Measurements from ENCODE around the gene NEMP1. TPM values are rescaled to one million over a fixed set of nuclear protein-coding genes. Genes with fewer than 3 reads are reported as not detected.

NEMP1 gene
- total and polyA plus RNA-seq, 4 experiments from 2014 or later: 4.6 to 27.2 (median 16.8) TPM

- Mint-ChIP-seq H3K4me3 (no peak overlapping the region), H3K36me3 (no peaks in the 10 kb centered on the region), H3K27ac (no peak overlapping the region), H3K27me3 (peaks cover 2 to 3% of the 10 kb centered on the region in 2 donors), H3K4me1 (peaks cover 0 to 2% (median under 1%) of the 10 kb centered on the region in 4 donors), H3K9me3 (no peaks in the 10 kb centered on the region)
- Histone ChIP-seq H3K27me3 (ENCODE audit: insufficient read depth, low read length) (no peaks in the 10 kb centered on the region), H3K36me3 (ENCODE audit: insufficient read depth, low read length) (no peaks in the 10 kb centered on the region), H3K4me3 (ENCODE audit: low read length in 2 of 2) (no peak overlapping the region), H3K4me1 (ENCODE audit: insufficient read depth, low read length) (no peaks in the 10 kb centered on the region), H3K27ac (ENCODE audit: low read depth, low read length) (no peak overlapping the region), H3K9me3 (ENCODE audit: control insufficient read depth in 1 of 2, low read length in 2 of 2) (no peaks in the 10 kb centered on the region)
- intact Hi-C loops (cut with micrococcal nuclease): no loop called here
- DNase-seq: no peak
- CTCF ChIA-PET (ENCODE audit: partially characterized antibody): interaction anchor here (1.1 to 1.6 kb wide), 2 partner anchors 8 to 28 kb away, joined by 3 to 4 read pairs; no protein-coding TSS in a partner anchor
- POLR2A ChIA-PET (ENCODE audit: partially characterized antibody): interaction anchor here (0.8 kb wide), 1 partner anchor 28 kb away, joined by 3 read pairs; no protein-coding TSS in a partner anchor
These were observed 37.8 kb downstream of the NEMP1 start for GRCh38 chr12:57040750-57041149.

- H3K27ac Mint-ChIP-seq: peak overlapping the region in 1 of 7 donors; percentile 17
These were observed 38.4 kb downstream of the NEMP1 start for GRCh38 chr12:57040211-57040610.

GRCh38 chr12:57039016-57039798 lies 39.4 kb downstream of the NEMP1 start:
- POLR2A ChIA-PET (ENCODE audit: partially characterized antibody): no interaction called here
- CTCF ChIA-PET (ENCODE audit: partially characterized antibody): interaction anchor here (1.3 to 1.6 kb wide), 2 partner anchors 9 to 31 kb away, joined by 3 to 4 read pairs; no protein-coding TSS in a partner anchor
- H3K4me3 Mint-ChIP-seq: no peak overlapping the region
- no peaks in the 10 kb centered on the region for H3K36me3 Mint-ChIP-seq
- Histone ChIP-seq H3K4me1 (ENCODE audit: insufficient read depth, low read length) (no peaks in the 10 kb centered on the region), H3K36me3 (ENCODE audit: insufficient read depth, low read length) (no peaks in the 10 kb centered on the region), H3K9me3 (ENCODE audit: control insufficient read depth in 1 of 2, low read length in 2 of 2) (no peaks in the 10 kb centered on the region), H3K27ac (ENCODE audit: low read depth, low read length) (no peak overlapping the region), H3K4me3 (ENCODE audit: low read length in 2 of 2) (no peak overlapping the region), H3K27me3 (ENCODE audit: insufficient read depth, low read length) (no peaks in the 10 kb centered on the region)
- H3K27ac Mint-ChIP-seq: peak overlapping the region in 1 of 7 donors; percentile 2
- H3K9me3 Mint-ChIP-seq: no peaks in the 10 kb centered on the region
- peaks cover 0 to 2% (median 0%) of the 10 kb centered on the region in 4 donors for H3K4me1 Mint-ChIP-seq
- DNase-seq: no peak
- intact Hi-C loops (cut with micrococcal nuclease): no loop called here
- peaks cover 3 to 4% of the 10 kb centered on the region in 2 donors for H3K27me3 Mint-ChIP-seq

More at GRCh38 chr12:57040211-57040610, 38.4 kb downstream of the NEMP1 start:
- no peaks in the 10 kb centered on the region for H3K9me3 ChIP-seq (ENCODE audit: control insufficient read depth in 1 of 2, low read length in 2 of 2)
- no peaks in the 10 kb centered on the region for H3K4me1 ChIP-seq (ENCODE audit: insufficient read depth, low read length)
- H3K4me1 Mint-ChIP-seq: peaks cover 0 to 2% (median 0%) of the 10 kb centered on the region in 4 donors
- DNase-seq: no peak
- ChIA-PET CTCF (ENCODE audit: partially characterized antibody) (interaction anchor here (1.6 kb wide), 1 partner anchor 8 kb away, joined by 3 read pairs; no protein-coding TSS in a partner anchor), POLR2A (ENCODE audit: partially characterized antibody) (interaction anchor here (0.8 kb wide), 1 partner anchor 28 kb away, joined by 3 read pairs; no protein-coding TSS in a partner anchor)
- no peaks in the 10 kb centered on the region for H3K36me3 Mint-ChIP-seq
- peaks cover 3 to 4% of the 10 kb centered on the region in 2 donors for H3K27me3 Mint-ChIP-seq
- no peak overlapping the region for H3K4me3 ChIP-seq (ENCODE audit: low read length in 2 of 2)
- H3K27ac ChIP-seq (ENCODE audit: low read depth, low read length): no peak overlapping the region
- no peaks in the 10 kb centered on the region for H3K27me3 ChIP-seq (ENCODE audit: insufficient read depth, low read length)
- H3K36me3 ChIP-seq (ENCODE audit: insufficient read depth, low read length): no peaks in the 10 kb centered on the region
- H3K4me3 Mint-ChIP-seq: no peak overlapping the region
- H3K9me3 Mint-ChIP-seq: no peaks in the 10 kb centered on the region
- intact Hi-C loops (cut with micrococcal nuclease): no loop called here

GRCh38 chr12:57037264-57037663 lies 41.3 kb downstream of the NEMP1 start:
- DNase-seq: no peak
- H3K4me3 ChIP-seq (ENCODE audit: low read length in 2 of 2): no peak overlapping the region
- no peak overlapping the region for H3K4me3 Mint-ChIP-seq
- H3K4me1 ChIP-seq (ENCODE audit: insufficient read depth, low read length): no peaks in the 10 kb centered on the region
- H3K36me3 ChIP-seq (ENCODE audit: insufficient read depth, low read length): no peaks in the 10 kb centered on the region
- H3K27me3 Mint-ChIP-seq: peaks cover 3 to 4% of the 10 kb centered on the region in 2 donors
- CTCF ChIA-PET (ENCODE audit: partially characterized antibody): interaction anchor here (1.1 to 1.2 kb wide), 2 partner anchors 26 to 33 kb away, joined by 3 read pairs; no protein-coding TSS in a partner anchor
- no peaks in the 10 kb centered on the region for H3K9me3 ChIP-seq (ENCODE audit: control insufficient read depth in 1 of 2, low read length in 2 of 2)
- no peak overlapping the region for H3K27ac Mint-ChIP-seq
- no peaks in the 10 kb centered on the region for H3K9me3 Mint-ChIP-seq
- H3K4me1 Mint-ChIP-seq: peaks cover 0 to 4% (median under 1%) of the 10 kb centered on the region in 4 donors
- no peaks in the 10 kb centered on the region for H3K36me3 Mint-ChIP-seq
- intact Hi-C loops (cut with micrococcal nuclease): no loop called here
- H3K27me3 ChIP-seq (ENCODE audit: insufficient read depth, low read length): no peaks in the 10 kb centered on the region
- POLR2A ChIA-PET (ENCODE audit: partially characterized antibody): no interaction called here
- H3K27ac ChIP-seq (ENCODE audit: low read depth, low read length): no peak overlapping the region

GRCh38 chr12:57033431-57033830 lies 45.2 kb downstream of the NEMP1 start:
- Histone ChIP-seq H3K9me3 (ENCODE audit: control insufficient read depth in 1 of 2, low read length in 2 of 2) (no peaks in the 10 kb centered on the region), H3K36me3 (ENCODE audit: insufficient read depth, low read length) (no peaks in the 10 kb centered on the region), H3K4me1 (ENCODE audit: insufficient read depth, low read length) (peaks cover 14% of the 10 kb centered on the region), H3K27ac (ENCODE audit: low read depth, low read length) (no peak overlapping the region), H3K4me3 (ENCODE audit: low read length in 2 of 2) (no peak overlapping the region), H3K27me3 (ENCODE audit: insufficient read depth, low read length) (no peaks in the 10 kb centered on the region)
- Mint-ChIP-seq H3K27ac (no peak overlapping the region), H3K36me3 (no peaks in the 10 kb centered on the region), H3K4me1 (peaks cover 15 to 24% (median 19%) of the 10 kb centered on the region in 4 donors), H3K9me3 (no peaks in the 10 kb centered on the region), H3K4me3 (no peak overlapping the region), H3K27me3 (peaks cover 0 to 4% of the 10 kb centered on the region in 2 donors)
- ChIA-PET POLR2A (ENCODE audit: partially characterized antibody) (no interaction called here), CTCF (ENCODE audit: partially characterized antibody) (interaction anchor here (1.4 kb wide), 1 partner anchor 22 kb away, joined by 5 read pairs; no protein-coding TSS in a partner anchor)
- intact Hi-C loops (cut with micrococcal nuclease): no loop called here
- DNase-seq: no peak

GRCh38 chr12:57031789-57032188 lies 46.8 kb downstream of the NEMP1 start:
- H3K4me1 ChIP-seq (ENCODE audit: insufficient read depth, low read length): peaks cover 29% of the 10 kb centered on the region
- no peaks in the 10 kb centered on the region for H3K27me3 ChIP-seq (ENCODE audit: insufficient read depth, low read length)
- no peak overlapping the region for H3K4me3 Mint-ChIP-seq
- peaks cover 0 to 2% (median 0%) of the 10 kb centered on the region in 8 donors for H3K9me3 Mint-ChIP-seq
- ChIA-PET CTCF (ENCODE audit: partially characterized antibody) (interaction anchor here (0.9 to 2.7 kb wide), 6 partner anchors 10 to 80 kb away, joined by 3 to 18 read pairs (median 4); partner anchors contain the start of genes MYO1A and STAT6), POLR2A (ENCODE audit: partially characterized antibody) (interaction anchor here (0.6 to 1.0 kb wide), 2 partner anchors 29 to 81 kb away, joined by 3 to 4 read pairs; no protein-coding TSS in a partner anchor)
- peaks cover 23 to 35% (median 29%) of the 10 kb centered on the region in 4 donors for H3K4me1 Mint-ChIP-seq
- H3K9me3 ChIP-seq (ENCODE audit: control insufficient read depth in 1 of 2, low read length in 2 of 2): no peaks in the 10 kb centered on the region
- no peak overlapping the region for H3K4me3 ChIP-seq (ENCODE audit: low read length in 2 of 2)
- H3K27me3 Mint-ChIP-seq: peaks cover 0 to 2% of the 10 kb centered on the region in 2 donors
- H3K27ac Mint-ChIP-seq: peak overlapping the region in 4 of 7 donors; percentile 53 to 71 (median 56)
- H3K27ac ChIP-seq (ENCODE audit: low read depth, low read length): no peak overlapping the region
- H3K36me3 Mint-ChIP-seq: no peaks in the 10 kb centered on the region
- intact Hi-C loops (cut with micrococcal nuclease): no loop called here
- DNase-seq: no peak
- no peaks in the 10 kb centered on the region for H3K36me3 ChIP-seq (ENCODE audit: insufficient read depth, low read length)

All from CD4-positive, alpha-beta memory T cell (primary cell).